Lower lobe of right lung (tissue), 2 donors: ENCODE data around the gene KLHL22. TPM values are rescaled to one million over a fixed set of nuclear protein-coding genes. Genes with fewer than 3 reads are reported as not detected.

ENCODE experiments used
- ATAC-seq, 2 donors: fragments of 200-7000 bp; cut with Tn5 transposase; one replicate each; pipeline ENCODE4 v1.9.1; 2020 to 2022; ENCODE audit warnings: mild to moderate bottlenecking in 2 of 2, moderate library complexity in 2 of 2
- DNase-seq: peaks from one replicate; pipeline ENCODE4 v3.0.0-alpha.2; 2020
- H3K27ac ChIP-seq: fragments of 200-600 bp; one replicate; pipeline ENCODE4 v1.8.0; 2022
- H3K27me3 ChIP-seq: fragments of 200-600 bp; one replicate; pipeline ENCODE4 v1.8.0; 2022; ENCODE audit warnings: low read depth
- H3K36me3 ChIP-seq: fragments of 200-600 bp; one replicate; pipeline ENCODE4 v1.8.0; 2022; ENCODE audit warnings: mild to moderate bottlenecking
- H3K4me1 ChIP-seq: fragments of 200-600 bp; one replicate; pipeline ENCODE4 v1.8.0; 2022
- H3K4me3 ChIP-seq: fragments of 200-600 bp; one replicate; pipeline ENCODE4 v1.8.0; 2022; ENCODE audit warnings: mild to moderate bottlenecking
- H3K9me3 ChIP-seq: fragments of 200-600 bp; one replicate; pipeline ENCODE4 v1.8.0; 2022
- CTCF ChIP-seq: fragments of 200-600 bp; IDR thresholded peaks from one replicate; pipeline ENCODE4 v1.8.0; 2022; ENCODE audit warnings: antibody characterized with exemption, mild to moderate bottlenecking
- intact Hi-C: fragments of 100-400 bp; cut with DNase I; formaldehyde crosslinking; loops from one replicate; pipeline ENCODE4 v1.11.0; 2022
- total RNA-seq: library from RNA; stranded (reverse); fragmentation: NEBNext Ultra II Directional; extraction: Animal tissue kit (Norgen Biotek cat#: 25700); gene quantifications from one replicate; pipeline ENCODE4 v1.2.1, GENCODE V29; 2021
- donor health status: DM: no; HTN: yes; CAD: no; lungs with severe emphysema.

The KLHL22 gene
- total RNA-seq, 1 donor from 2014 or later: 24.0 TPM

GRCh38 chr22:20424932-20425565, 70.5 kb downstream of the KLHL22 start:
- peaks cover 28% of the 10 kb centered on the region for H3K27me3 ChIP-seq
- no peaks in the 10 kb centered on the region for H3K9me3 ChIP-seq
- no peak overlapping the region for H3K27ac ChIP-seq
- ATAC-seq (peak in 1 of 2 donors; percentile 54), DNase-seq (no peak)
- intact Hi-C loops: no loop called here
- H3K36me3 ChIP-seq: peaks cover 22% of the 10 kb centered on the region
- peaks cover 28% of the 10 kb centered on the region for H3K4me1 ChIP-seq
- H3K4me3 ChIP-seq: peak overlapping the region; percentile 8
- no peak for TF ChIP-seq CTCF

DNA sequence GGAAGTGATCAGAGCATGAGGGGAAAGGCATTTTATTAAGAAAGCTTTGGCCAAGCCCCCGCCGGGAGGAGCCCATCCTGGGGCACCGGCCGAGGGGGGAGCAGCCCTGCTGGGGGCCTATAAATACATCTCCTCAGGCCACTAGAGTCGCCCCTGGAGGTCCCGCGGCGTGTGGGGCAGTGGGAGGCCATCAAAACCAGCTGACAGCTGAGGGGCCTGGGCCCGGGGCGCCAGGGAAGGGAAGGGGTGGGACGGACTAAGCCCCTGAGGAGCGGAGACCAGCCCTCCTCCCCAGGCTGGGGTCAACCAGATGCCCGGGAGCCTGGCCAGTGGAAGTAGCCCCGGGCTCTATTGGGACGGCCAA, 71.0 kb downstream of the KLHL22 start:
- Histone ChIP-seq H3K36me3 (peaks cover 22% of the 10 kb centered on the region), H3K9me3 (no peaks in the 10 kb centered on the region), H3K4me1 (peaks cover 23% of the 10 kb centered on the region), H3K27ac (peak overlapping the region; percentile 36), H3K27me3 (peaks cover 23% of the 10 kb centered on the region), H3K4me3 (no peak overlapping the region)
- DNase-seq (no peak), ATAC-seq (no peak)
- no peak for TF ChIP-seq CTCF
- intact Hi-C loops: no loop called here

GRCh38 chr22:20423906-20424551, 71.6 kb downstream of the KLHL22 start:
- intact Hi-C loops: no loop called here
- Histone ChIP-seq H3K9me3 (no peaks in the 10 kb centered on the region), H3K27ac (peak overlapping the region; percentile 36), H3K27me3 (peaks cover 21% of the 10 kb centered on the region), H3K4me1 (peaks cover 21% of the 10 kb centered on the region), H3K36me3 (peaks cover 18% of the 10 kb centered on the region), H3K4me3 (no peak overlapping the region)
- no peak for ATAC-seq
- DNase-seq: no peak
- no peak for TF ChIP-seq CTCF

- ATAC-seq (peak in 1 of 2 donors; percentile 12), DNase-seq (peak; percentile 48)
- Histone ChIP-seq H3K27me3 (peaks cover 21% of the 10 kb centered on the region), H3K27ac (peak overlapping the region; percentile 33), H3K36me3 (peaks cover 10% of the 10 kb centered on the region), H3K9me3 (no peaks in the 10 kb centered on the region), H3K4me1 (peaks cover 25% of the 10 kb centered on the region), H3K4me3 (no peak overlapping the region)
- intact Hi-C loops: no loop called here
- TF ChIP-seq CTCF: no peak
Measured at GRCh38 chr22:20423008-20423905, 72.3 kb downstream of the KLHL22 start.

- Histone ChIP-seq H3K27ac (peak overlapping the region; percentile 33), H3K4me1 (peaks cover 26% of the 10 kb centered on the region), H3K36me3 (peaks cover 6% of the 10 kb centered on the region), H3K4me3 (no peak overlapping the region), H3K9me3 (no peaks in the 10 kb centered on the region), H3K27me3 (peaks cover 21% of the 10 kb centered on the region)
- DNase-seq (peak; percentile 43), ATAC-seq (no peak)
- intact Hi-C loops: no loop called here
- TF ChIP-seq CTCF: no peak
Measured at GRCh38 chr22:20422271-20423007, 73.2 kb downstream of the KLHL22 start.
